Measurements from ENCODE around the gene BRIP1. TPM values are rescaled to one million over a fixed set of nuclear protein-coding genes. Genes with fewer than 3 reads are reported as not detected.

The BRIP1 gene
- total RNA-seq, 1 experiment from 2014 or later, result 20.2 TPM

- no peak overlapping the region for H2AFZ ChIP-seq (ENCODE audit: low read length)
- Mint-ChIP-seq H3K4me3 (no peak overlapping the region), H3K27ac (no peak overlapping the region), H3K36me3 (ENCODE audit: insufficient read depth in 1 of 3, low read depth in 3 of 3) (peaks cover 32 to 43% (median 40%) of the 10 kb centered on the region in 3 experiments), H3K27me3 (ENCODE audit: low read depth) (no peaks in the 10 kb centered on the region), H3K9me3 (peaks cover 19 to 20% of the 10 kb centered on the region in 2 experiments), H3K4me1 (no peaks in the 10 kb centered on the region)
- no peaks in the 10 kb centered on the region for H4K20me1 ChIP-seq (ENCODE audit: control insufficient read depth, insufficient read depth, insufficient read length)
- H3K4ac ChIP-seq (ENCODE audit: low read depth, low read length), result no peak overlapping the region
- no peak overlapping the region for H3T11ph ChIP-seq (ENCODE audit: low read length)
- H3K4me2 ChIP-seq (ENCODE audit: insufficient read depth, insufficient read length, low read length), result no peak overlapping the region
- H3K4me1 ChIP-seq (ENCODE audit: insufficient read depth, low read length), result no peaks in the 10 kb centered on the region
- no peak overlapping the region for H2BK12ac ChIP-seq (ENCODE audit: insufficient read length, low read depth, low read length)
- no peak overlapping the region for H2BK15ac ChIP-seq (ENCODE audit: low read depth, low read length)
- no peak overlapping the region for H3K27ac ChIP-seq (ENCODE audit: insufficient read length, low read depth, low read length)
- no peak overlapping the region for H2AK5ac ChIP-seq (ENCODE audit: insufficient read length, low read length)
- no peak overlapping the region for H3K18ac ChIP-seq (ENCODE audit: insufficient read length, low read depth, low read length)
- no peak overlapping the region for H3K14ac ChIP-seq (ENCODE audit: insufficient read depth, low read length)
- H3K56ac ChIP-seq (ENCODE audit: insufficient read length, low read depth, low read length), result no peak overlapping the region
- WGBS (ENCODE audit: extremely low coverage, insufficient read length, low lambda C conversion rate), result no CpG with 5 or more reads among the region's 2 CpGs
- no peak for TF ChIP-seq CTCF (conservative IDR thresholded peaks at IDR 0.05)
- H4K8ac ChIP-seq (replicated peaks; ENCODE audit: insufficient read length, low read depth, low read length), result no peak overlapping the region
- no peak overlapping the region for H2BK5ac ChIP-seq (ENCODE audit: insufficient read length, low read length)
- H2BK120ac ChIP-seq (ENCODE audit: low read depth, low read length, poor library complexity, severe bottlenecking), result no peak overlapping the region
- H3K27me3 ChIP-seq (ENCODE audit: insufficient read depth, low read length), result no peaks in the 10 kb centered on the region
- no peak overlapping the region for H3K23ac ChIP-seq (ENCODE audit: insufficient read length, low read depth, low read length)
- no peak overlapping the region for H4K91ac ChIP-seq (ENCODE audit: insufficient read length, low read depth, low read length)
- H3K79me2 ChIP-seq (ENCODE audit: insufficient read depth, low read length), result no peaks in the 10 kb centered on the region
- no peaks in the 10 kb centered on the region for H3K9me3 ChIP-seq (ENCODE audit: control insufficient read depth, low read depth, low read length)
- no peak overlapping the region for H2BK20ac ChIP-seq (ENCODE audit: low read depth, low read length, poor library complexity, severe bottlenecking)
- DNase-seq, result no peak
- H4K5ac ChIP-seq (ENCODE audit: insufficient read length, low read depth, low read length), result no peak overlapping the region
- H3K9ac ChIP-seq (ENCODE audit: extremely low read depth, insufficient read length, low read length), result no peak overlapping the region
- H3K23me2 ChIP-seq (ENCODE audit: insufficient read length, low read depth, low read length, poor library complexity, severe bottlenecking), result no peaks in the 10 kb centered on the region
- no peaks in the 10 kb centered on the region for H3K79me1 ChIP-seq (ENCODE audit: insufficient read depth, low read depth, low read length, poor library complexity, severe bottlenecking)
Observed at GRCh38 chr17:61775364-61775763, 88.0 kb downstream of the BRIP1 start.
